ENCODE data around the gene SLC17A2.

SLC17A2 gene

GRCh38 chr6:25869840-25870239 lies 60.7 kb downstream of the SLC17A2 start:
- TF ChIP-seq CTCF (conservative IDR thresholded peaks at IDR 0.05): no peak

GRCh38 chr6:25868436-25869183 lies 61.9 kb downstream of the SLC17A2 start:
- no peak overlapping the region for H3K27ac ChIP-seq
- TF ChIP-seq CTCF (conservative IDR thresholded peaks at IDR 0.05): no peak

More at GRCh38 chr6:25869840-25870239, 60.7 kb downstream of the SLC17A2 start:
- H3K27ac ChIP-seq: no peak overlapping the region

- H3K27ac ChIP-seq: no peak overlapping the region
- TF ChIP-seq CTCF (conservative IDR thresholded peaks at IDR 0.05): no peak
Measured at GRCh38 chr6:25866011-25866410, 64.5 kb downstream of the SLC17A2 start.

- peak overlapping the region; percentile 62 for H3K27ac ChIP-seq
- no peak for TF ChIP-seq CTCF (conservative IDR thresholded peaks at IDR 0.05)
Measured at GRCh38 chr6:25863360-25863759, 67.1 kb downstream of the SLC17A2 start.

Data from VCaP (cell line).